NCI-H2029 treated with DMSO at 0.1 percent for 48 hours (cell line): Measurements from ENCODE around the gene PSMC4.

Experiments
- DNase-seq: peaks from one replicate; lab custom pipeline; 2025; lab: John Stamatoyannopoulos, UW

Gene PSMC4

DNA sequence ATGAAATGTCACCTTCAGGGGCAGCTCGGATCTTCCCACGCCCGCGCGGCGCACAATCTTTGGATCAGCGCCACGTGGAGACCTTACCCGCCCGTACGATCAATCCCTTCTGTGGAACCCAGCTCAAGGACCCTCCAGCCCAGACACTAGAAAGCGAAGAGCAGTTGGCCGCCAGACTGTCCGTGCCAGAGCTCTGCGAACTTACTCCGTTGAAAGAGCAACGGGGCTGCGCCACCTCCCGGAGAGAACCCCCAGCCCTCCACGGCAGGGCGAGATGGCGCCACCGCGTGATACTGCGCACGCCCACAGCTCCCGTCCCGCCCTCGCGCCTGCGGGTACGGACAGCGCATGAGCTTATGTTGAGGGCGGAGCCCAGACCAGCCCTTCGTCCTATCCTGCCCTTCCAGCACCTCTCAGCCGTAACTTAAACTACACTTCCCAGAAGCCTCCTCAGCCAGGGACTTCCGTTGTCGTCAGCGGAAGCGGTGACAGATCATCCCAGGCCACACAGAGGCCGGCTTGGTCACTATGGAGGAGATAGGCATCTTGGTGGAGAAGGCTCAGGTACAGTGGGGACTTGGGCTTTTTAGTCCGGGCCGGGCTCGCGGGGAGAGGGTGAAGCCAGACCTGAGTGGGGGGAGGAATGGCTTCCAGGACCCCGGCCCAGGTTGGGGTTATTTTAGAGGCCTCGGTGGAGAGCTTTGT lies at the start of gene PSMC4:
TSS of gene PSMC4 (plus strand) at position 491 of the 705 bp plus-strand sequence. CDS start at position 529, 38 bp downstream.
- DNase-seq: peak; percentile 97

GRCh38 chr19:39923862-39924261 lies 47.1 kb upstream of the PSMC4 start:
- no peak for DNase-seq

- DNase-seq: no peak
These were observed 46.6 kb upstream of the PSMC4 start for GRCh38 chr19:39924389-39924788.

DNA sequence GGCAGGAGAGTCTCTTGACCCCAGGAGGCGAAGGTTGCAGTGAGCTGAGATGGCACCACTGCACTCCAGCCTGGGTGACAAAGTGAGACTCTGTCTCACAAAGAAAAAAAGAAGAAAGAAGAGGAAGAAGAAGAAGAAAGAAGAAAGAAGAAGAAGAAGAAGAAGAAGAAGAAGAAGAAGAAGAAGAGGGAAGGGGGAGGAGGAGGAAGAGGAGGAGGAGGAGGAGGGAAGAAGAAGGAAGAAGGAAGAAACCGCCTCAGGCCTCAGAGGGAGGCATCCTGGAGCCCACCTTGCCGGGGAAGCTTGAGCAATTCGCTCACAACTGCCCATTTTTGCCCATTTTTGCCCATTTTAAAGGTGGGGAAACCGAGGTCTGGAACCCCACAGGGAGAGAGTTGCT lies 46.0 kb upstream of the PSMC4 start:
- DNase-seq: no peak

GRCh38 chr19:39926170-39926760 lies 44.7 kb upstream of the PSMC4 start:
- DNase-seq: no peak

- no peak for DNase-seq
These were observed 43.9 kb upstream of the PSMC4 start for GRCh38 chr19:39927076-39927475.

DNA sequence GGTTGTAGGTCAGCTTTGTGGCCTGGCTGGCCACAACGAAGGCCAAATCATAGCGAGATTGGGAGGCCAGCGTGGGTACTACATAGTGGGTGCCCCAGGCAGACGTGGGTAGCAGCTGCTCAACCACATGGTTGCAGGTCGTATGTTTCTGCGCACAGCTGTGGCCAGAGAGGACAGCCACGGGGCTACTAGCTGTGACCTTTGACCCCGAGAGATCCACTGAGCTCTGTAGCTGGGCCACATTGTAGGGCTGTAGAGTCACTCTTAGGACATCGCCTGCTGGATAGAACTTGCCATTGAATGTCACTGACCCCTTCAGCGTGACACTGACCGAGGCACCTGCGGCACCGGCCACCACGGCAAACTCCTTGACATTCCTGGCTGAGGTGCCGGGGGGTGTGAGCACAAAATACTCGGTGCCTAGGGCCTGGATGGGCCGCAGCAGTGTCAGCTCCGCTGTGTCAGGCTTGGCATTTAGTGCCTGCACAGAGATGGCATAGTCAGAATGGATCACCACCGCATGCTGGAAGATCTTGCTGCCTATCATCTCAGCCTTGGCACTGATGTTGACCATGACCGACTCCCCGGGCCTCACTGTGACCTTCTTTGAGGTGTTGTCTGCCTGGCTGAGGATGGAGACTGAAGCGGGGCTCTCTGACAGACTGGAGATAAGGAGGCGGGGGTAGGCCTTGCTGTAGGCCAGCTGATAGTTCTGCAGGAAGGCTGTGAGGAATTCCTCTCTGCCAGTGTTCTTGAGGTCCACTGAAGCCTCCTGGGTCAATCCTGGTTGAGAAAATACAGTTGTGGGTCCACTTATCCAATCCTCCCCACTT lies 43.2 kb upstream of the PSMC4 start:
- DNase-seq: no peak

DNA sequence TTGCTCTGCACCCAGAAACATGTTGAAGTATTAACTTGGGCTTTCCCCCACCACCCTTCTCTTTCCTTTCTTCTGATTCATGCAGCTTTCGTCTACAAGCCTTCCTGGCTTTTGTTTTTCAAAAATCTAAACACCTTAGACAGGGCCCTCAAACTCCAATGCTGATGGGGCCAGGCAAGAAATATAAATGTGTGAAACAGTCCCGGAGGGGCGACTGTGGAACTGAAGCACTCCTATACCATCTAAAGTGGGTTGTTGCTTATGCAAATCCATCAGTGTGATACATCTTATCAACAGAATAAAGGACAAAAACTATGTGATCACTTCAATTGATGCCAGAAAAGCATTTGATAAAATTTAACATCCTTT lies 42.6 kb upstream of the PSMC4 start:
- no peak for DNase-seq

- no peak for DNase-seq
These were observed 41.2 kb upstream of the PSMC4 start for GRCh38 chr19:39929750-39930149.

- DNase-seq: no peak
These were observed 36.2 kb upstream of the PSMC4 start, which contains the start of gene FCGBP for GRCh38 chr19:39934584-39935363. Gene FCGBP (minus strand): TSS chr19:39934634.

DNA sequence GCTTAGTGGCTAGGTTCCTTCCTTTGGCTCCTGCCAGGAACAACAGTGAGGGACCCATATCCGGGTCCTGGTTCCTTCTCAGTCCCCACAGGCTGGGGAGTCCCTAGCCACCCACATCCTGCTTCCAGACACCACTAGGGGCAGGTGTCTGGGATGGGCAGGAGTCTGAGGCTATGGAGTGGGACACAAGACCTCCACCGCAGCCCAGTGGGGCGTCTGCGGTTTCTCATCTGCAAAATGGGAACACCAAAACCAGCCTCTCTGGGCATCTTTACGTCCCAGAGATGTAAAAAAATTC lies 35.7 kb upstream of the PSMC4 start:
- DNase-seq: no peak

GRCh38 chr19:39936020-39936419 lies 34.9 kb upstream of the PSMC4 start:
- DNase-seq: no peak

GRCh38 chr19:39936622-39937021 lies 34.3 kb upstream of the PSMC4 start:
- no peak for DNase-seq

GRCh38 chr19:39937094-39937720 lies 33.8 kb upstream of the PSMC4 start:
- no peak for DNase-seq

DNA sequence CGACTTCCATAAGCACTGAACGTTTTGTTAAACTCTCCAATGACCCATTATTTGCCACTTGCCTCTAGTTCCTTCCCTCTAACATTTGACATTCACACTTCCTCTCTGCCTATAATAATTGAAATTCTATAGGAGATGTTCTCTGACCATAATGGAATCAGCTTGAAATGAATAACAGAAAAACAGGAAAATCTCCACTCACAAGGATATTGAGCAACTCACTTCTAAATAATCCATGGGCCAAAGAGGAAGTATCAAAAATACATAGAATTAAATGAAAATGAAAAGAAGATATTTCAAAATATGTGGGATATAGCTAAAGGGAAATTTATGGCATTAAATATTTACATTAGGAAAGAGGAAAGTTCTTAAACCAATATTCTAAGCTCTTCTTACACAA lies 33.2 kb upstream of the PSMC4 start:
- DNase-seq: no peak

DNA sequence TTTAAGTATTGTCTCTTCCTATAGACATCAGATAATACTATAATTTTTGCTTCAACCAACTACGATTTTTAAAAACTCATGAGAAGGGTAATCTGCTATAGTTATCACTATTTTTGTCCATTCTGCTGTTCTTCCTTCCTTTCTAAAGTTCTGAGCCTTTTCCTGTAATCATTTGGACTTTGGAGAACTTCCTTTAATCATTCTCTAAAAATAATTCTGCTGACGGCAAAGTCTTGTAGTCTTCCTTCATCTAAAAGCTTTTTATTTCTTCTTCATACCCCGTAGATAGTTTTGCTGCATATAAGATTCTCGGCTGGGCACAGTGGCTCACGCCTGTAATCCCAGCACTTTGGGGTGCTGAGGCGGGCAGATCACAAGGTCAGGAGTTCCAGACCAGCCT lies 31.4 kb upstream of the PSMC4 start:
- no peak for DNase-seq

GRCh38 chr19:39940221-39940833 lies 30.6 kb upstream of the PSMC4 start:
- DNase-seq: no peak

DNA sequence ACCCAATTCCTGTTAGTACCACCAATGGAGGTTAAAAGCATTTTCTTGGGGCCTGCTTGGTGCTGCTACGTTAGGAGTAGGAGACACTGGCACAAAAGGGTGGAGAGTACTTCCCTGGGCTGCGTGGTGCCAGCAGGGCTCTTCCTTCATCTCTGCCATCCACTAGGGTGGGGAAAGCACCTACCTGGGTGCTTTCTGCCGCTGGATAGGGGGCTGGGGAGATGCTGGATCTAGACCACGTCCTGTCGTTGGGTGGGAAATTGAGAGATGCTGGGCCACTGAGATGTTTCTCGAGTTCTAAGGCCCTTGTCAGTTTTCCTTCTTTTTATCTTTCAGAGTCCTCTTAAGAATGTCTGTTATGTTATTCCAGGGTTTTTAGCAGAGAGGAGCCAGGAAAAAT lies 29.8 kb upstream of the PSMC4 start:
- no peak for DNase-seq

DNA sequence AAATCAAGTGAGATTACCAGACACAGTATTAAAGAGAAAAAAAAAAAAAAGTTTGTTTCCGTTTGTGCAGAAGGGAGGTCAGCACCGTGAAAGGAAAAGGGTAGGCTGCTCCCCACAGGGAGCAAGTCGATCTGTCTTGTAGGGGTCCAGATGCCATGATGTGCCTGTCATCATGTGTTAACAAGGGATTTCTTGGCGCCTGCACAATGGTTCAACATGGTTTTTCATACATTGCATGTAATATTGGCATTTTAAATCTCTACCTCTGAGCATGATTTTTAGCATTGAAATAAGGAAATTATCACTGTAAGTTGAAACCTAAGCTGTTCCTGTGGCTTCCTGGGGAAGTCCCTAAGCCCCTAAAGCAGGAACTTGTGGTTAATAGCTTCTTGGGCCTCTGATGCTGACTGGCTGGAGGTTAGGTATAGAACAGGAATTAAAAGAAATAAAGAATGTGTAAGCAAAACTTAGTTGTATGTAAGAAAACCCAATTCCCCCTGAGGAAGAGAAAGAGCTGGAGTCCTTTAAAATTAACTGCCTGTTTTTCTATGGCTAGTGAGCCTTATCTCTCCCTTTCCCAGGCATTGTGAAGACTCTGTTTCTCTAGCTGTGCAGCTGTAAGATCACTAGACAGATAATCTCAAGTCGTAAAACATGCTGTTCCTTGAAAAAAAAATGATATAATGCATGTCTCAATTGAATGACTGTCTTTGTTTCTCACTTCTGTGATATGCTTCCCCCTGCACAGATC lies 29.2 kb upstream of the PSMC4 start:
- DNase-seq: no peak

- no peak for DNase-seq
These were observed 28.6 kb upstream of the PSMC4 start for GRCh38 chr19:39942366-39942730.

- DNase-seq: no peak
These were observed 27.4 kb upstream of the PSMC4 start for GRCh38 chr19:39943586-39943985.
